Left ventricle myocardium superior (tissue), 1 donor: ENCODE measurements around the gene VCAN. TPM values are rescaled to one million over a fixed set of nuclear protein-coding genes. Genes with fewer than 3 reads are reported as not detected.

Source experiments
- ATAC-seq: fragments of 200-7000 bp; cut with Tn5 transposase; one replicate; pipeline ENCODE4 v1.9.1; 2020; ENCODE audit warnings: mild to moderate bottlenecking, moderate library complexity
- DNase-seq: peaks from one replicate; pipeline ENCODE4 v3.0.0-alpha.2; 2020
- intact Hi-C: fragments of 100-400 bp; cut with micrococcal nuclease; formaldehyde crosslinking; loops from one replicate; pipeline ENCODE4 v1.11.0; 2022
- total RNA-seq: library from RNA; stranded (reverse); fragmentation: NEBNext Ultra II Directional; extraction: Animal tissue kit (Norgen Biotek cat#: 25700); gene quantifications from one replicate; pipeline ENCODE4 v1.2.1, GENCODE V29; 2021
- donor health status: DM: no; HTN: yes; CAD: no; lungs with severe emphysema.

The VCAN gene
- total RNA-seq, 1 donor from 2014 or later, result 16.9 TPM

- DNase-seq (no peak), ATAC-seq (no peak)
- intact Hi-C loops, result no loop called here
These were observed 17.6 kb upstream of the VCAN start for GRCh38 chr5:83453937-83454336.

DNA sequence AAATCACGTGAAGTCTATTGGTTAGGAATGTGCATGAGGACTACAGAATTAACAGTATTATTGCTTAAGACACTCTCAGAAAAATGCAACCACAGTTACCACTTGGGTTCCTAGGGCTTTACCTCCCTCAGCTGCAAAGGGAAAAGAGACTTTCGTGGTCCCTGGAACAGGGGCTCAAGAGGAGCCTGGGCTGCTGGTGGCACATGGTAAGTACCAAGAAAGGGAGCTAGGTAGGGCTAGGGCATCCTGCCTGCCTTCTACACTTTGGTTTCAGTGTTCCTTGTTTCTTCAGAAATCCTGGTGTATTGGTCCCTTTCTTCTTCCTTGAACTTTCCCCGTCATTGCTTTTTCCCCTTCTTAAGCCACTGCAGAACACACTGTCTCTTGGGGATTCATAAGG lies 7.3 kb upstream of the VCAN start:
- DNase-seq (no peak), ATAC-seq (no peak)
- intact Hi-C loops, result no loop called here

- intact Hi-C loops, result no loop called here
- ATAC-seq (peak; percentile 76), DNase-seq (peak; percentile 62)
These were observed 4.0 kb upstream of the VCAN start for GRCh38 chr5:83467371-83468035.

DNA sequence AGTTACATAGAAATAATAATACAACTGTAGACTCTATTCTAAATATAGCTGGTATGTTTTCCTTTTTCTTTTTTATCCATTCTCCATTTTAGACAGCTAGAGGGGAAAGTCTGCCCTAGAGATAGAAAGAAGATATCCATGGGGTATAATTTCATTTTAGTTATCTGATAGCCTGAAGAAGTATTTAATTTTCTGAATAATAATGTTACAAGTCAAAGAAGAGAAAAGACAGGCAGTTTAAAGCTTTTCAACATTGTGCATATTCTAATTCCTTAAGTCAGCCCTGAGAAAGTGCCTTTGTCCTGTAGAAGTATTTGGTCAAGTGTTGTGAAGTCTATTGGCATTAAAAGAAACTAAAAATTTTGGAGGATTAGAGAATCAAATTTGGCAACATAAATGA lies 2.5 kb upstream of the VCAN start:
- intact Hi-C loops, result no loop called here
- no peak for DNase-seq
- no peak for ATAC-seq

GRCh38 chr5:83470526-83471404 lies 779 bp upstream of the VCAN start:
- ATAC-seq, result no peak
- intact Hi-C loops, result no loop called here
- DNase-seq, result no peak

DNA sequence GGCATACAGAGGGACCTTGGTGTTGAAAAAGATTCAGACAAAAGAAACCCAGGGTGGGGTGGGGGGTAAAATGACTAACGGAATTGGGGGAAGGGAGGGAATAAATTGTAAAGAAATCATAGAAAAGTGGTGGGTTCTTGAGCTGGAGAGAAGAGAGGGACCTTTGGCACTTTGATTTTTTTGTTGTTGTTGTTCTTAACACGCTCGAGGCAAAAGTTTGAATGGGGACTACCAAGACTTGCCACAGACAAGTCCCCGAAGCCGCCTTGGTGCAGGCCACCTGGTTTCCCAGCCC lies 616 bp downstream of the VCAN start:
- intact Hi-C loops, result no loop called here
- DNase-seq (no peak), ATAC-seq (no peak)

DNA sequence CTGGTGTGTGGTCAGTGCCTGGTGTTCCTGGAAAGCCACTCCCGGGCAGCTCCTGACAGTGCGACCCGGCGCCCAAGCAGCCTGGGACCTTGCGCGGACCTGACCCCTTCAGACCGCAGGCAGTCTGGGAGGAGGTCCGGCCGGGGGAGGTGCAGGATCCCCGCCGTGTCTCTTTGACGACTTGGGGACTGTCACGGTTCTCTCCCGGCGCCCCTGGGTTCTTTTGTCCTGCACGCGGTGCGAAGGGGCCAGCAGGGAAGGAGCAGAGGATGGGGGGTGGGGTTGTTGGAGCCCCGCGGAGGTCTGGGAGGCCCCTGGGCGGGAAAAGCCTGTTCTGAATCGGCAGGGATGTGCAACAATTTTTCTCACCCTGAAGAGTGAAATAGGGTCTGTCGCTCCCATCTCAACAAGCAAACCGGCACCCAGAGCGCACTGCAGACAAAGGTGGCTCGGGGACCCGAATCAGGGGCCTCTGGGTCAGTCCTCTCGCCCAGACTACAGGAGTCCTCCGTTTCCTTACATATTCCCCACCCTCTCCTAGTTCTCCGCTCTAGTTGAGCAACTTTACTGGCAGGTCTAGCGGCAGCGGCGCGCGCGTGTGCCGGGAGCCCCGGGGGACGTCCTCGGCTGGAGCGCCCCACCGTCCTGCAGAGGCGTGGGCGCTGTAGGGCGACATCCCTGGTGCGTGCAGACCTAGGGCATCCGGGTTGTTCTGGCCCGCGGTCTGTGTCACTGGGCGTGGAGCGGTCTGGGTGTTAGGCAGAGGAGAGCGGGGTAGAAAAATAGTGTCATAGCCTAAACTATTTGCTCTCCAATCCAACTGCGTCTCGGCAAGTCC lies 1.2 kb downstream of the VCAN start:
- intact Hi-C loops, result no loop called here
- DNase-seq (peak; percentile 75), ATAC-seq (peak; percentile 55)

DNA sequence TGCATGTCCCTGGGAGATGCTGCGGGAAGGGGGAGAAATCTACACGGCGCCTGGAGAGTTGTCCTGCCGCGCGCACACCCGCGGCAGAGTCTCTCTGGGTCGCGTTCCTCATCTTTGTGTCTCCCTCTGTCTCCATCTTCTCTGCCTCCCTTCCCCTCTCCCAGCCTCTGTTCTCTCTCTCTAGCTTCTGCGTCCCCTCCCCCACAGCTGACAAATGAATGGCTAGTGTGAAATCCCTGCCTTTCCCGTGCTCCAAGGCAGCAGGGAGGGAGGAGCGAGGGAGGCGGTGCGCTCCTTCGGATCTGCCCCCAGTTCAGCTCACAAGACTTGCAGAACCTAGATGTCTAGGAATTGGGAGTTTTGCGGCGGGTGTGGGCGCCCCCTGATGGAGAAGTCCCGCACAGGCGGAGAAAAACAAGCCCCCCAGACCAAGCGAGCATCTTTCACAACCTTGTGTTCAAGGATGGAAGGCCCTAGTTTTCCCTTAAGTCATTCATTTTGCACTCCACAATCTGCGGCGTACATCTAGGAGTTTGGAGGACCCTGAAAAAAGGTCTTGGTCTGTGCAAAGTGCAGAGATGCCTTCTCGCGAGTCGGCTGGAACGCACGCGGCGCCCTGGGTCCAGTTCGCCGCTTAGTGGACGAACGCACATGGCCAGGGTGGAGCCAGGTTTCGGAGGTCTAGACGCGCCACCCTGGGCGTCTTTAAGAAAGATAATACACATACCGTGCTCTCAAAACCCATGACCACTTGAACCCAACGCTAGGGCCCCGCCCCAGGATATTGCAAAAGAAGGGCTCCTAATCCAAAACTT lies 2.0 kb downstream of the VCAN start:
- DNase-seq, result peak; percentile 90
- intact Hi-C loops, result no loop called here
- peak; percentile 82 for ATAC-seq

- intact Hi-C loops, result no loop called here
- ATAC-seq (peak; percentile 75), DNase-seq (peak; percentile 89)
These were observed 2.7 kb downstream of the VCAN start for GRCh38 chr5:83474161-83474796.

- DNase-seq (peak; percentile 25), ATAC-seq (no peak)
- intact Hi-C loops, result no loop called here
These were observed 3.4 kb downstream of the VCAN start for GRCh38 chr5:83474991-83475390.

- ATAC-seq (no peak), DNase-seq (no peak)
- intact Hi-C loops, result no loop called here
These were observed 3.9 kb downstream of the VCAN start for GRCh38 chr5:83475391-83475863.

DNA sequence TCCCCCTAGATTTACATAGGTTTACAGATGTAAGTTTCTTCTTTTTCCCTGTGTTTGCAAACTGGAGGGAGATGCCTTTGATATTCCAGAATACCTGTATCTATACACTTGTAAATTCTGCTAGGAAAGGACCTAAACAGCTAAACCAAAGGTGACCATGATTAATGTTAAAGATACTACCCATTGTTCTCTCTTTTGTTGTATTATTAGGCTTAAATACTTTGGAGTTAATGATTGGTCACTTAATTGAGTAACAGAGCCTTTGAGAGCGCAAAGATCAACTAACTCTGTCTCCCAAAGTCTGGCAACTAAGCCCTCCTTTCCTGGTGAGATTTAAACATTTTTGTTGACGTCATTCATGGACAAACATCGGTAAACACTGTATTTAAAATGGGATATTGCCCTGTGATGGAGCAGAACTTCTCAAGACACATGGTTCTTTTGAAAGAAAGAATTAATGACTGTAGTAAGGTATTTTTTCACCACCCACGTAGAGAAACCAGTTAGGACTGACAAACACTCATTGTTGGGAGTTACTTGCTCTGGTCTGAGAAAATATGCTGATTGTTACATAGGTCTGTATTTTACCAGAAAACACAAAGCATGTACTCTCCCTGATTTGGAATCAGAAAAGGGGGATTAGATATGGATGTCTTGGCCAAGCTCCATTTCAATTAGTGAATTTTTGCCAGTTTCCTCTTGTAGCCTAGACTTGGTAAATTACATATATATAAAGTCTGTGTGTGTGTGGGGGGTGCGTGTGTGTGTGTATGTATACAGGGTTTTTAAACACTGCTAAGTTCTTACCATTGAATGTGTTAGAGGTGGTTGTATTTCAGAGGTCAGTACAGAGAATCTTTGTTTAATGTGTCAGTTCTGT lies 4.6 kb downstream of the VCAN start:
- ATAC-seq, result no peak
- intact Hi-C loops, result no loop called here
- no peak for DNase-seq

DNA sequence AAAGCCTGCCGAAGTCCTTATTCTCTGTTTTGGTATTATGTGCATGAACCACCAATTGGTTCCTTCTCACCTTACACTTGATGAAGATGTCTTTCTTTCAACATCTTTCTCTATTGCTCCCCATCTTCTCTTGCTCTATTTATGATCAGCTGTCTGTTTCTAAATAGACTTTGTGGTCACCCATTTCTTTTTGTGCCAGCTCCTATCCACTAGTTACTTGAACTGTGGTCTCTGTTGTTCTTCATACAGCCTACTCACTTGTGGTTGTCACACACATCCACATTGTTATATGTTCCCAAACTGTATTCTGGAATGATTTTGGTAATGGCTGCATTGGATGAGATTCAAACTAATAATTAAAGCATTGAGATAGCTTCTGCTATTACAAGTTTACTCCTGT lies 11.4 kb downstream of the VCAN start:
- intact Hi-C loops, result no loop called here
- no peak for ATAC-seq
- no peak for DNase-seq

- ATAC-seq (no peak), DNase-seq (no peak)
- intact Hi-C loops, result no loop called here
These were observed 12.8 kb downstream of the VCAN start for GRCh38 chr5:83484294-83484693.

DNA sequence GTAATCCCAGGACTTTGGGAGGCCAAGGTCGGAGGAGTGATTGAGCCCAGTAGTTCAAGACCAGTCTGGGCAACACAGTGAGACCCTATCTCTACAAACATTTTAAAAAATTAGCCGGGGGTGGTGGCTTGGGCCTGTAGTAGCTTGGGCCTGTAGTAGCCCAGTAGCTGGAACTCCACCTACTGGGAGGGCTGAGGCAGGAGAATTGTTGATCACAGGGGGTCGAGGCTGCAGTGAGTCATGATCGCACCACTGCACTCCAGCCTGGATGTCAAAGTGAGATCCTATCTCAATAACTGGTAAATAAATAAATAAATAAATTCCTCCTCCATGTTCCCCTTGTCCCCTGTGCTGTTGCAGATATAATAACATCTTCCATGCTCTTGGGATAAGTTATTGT lies 14.3 kb downstream of the VCAN start:
- DNase-seq (no peak), ATAC-seq (no peak)
- intact Hi-C loops, result no loop called here

- ATAC-seq, result no peak
- intact Hi-C loops, result no loop called here
These were observed 15.6 kb downstream of the VCAN start for GRCh38 chr5:83487155-83487554.

DNA sequence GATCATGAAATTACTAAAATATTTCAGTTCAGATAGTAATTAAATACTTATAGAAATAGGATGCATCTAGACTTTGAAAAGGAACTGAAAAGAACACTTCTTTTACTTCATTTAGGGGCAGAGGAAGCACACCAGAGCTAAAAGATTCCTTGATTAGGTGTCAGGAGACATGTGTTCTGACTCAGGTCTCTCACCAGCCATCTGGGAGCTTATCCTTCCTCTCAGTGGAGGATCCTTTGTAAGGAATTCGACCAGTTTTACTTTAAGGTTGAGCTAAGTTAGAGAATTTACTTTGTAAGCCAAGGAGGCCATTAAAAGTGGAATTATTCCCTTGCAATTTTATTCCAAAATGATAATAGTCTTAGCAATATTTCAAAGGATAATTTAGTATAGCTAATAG lies 16.7 kb downstream of the VCAN start:
- intact Hi-C loops, result no loop called here
- ATAC-seq (no peak), DNase-seq (no peak)

More at GRCh38 chr5:83487155-83487554, 15.6 kb downstream of the VCAN start:
- no peak for DNase-seq

DNA sequence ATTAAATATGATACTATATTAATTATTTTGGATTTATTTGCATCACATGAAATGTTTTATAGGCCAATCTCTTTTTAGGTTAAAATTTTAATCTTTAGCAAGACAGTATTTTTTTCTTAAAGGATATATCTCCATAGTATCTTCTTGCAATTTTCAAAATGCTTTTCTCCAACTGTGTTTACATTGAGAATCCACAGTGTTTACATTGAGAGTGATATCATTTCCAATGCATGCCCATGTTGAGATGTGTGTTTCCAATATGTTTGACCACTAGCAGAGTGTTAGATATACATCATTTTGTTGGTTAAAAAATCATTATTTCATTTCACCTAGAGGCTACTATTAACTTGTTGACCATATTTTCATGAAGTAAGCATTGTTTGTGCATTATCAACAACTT lies 17.3 kb downstream of the VCAN start:
- intact Hi-C loops, result no loop called here
- ATAC-seq, result no peak
- DNase-seq, result no peak
